K562 (cell line): ENCODE results near the gene NUBPL. TPM values are rescaled to one million over a fixed set of nuclear protein-coding genes. Genes with fewer than 3 reads are reported as not detected.

Experiments used
- ATAC-seq: fragments of 200-7000 bp; cut with Tn5 transposase; 3 replicates; pipeline ENCODE4 v1.9.1; 2020; ENCODE audit warnings: moderate library complexity
- BruUV-seq: library from RNA; stranded (reverse); fragments of 400-500 nt; replicated peaks from 2 replicates; lab custom pipeline; 2021; lab: Mats Ljungman, UMichigan
- CTCF ChIA-PET: fragments of 300-600 bp; formaldehyde crosslinking; extraction: SDS; loops from one replicate; lab custom pipeline; 2021; ENCODE audit warnings: low intra/inter-chr PET ratio; lab: Yijun Ruan, JAX
- POLR2A ChIA-PET: fragments of 300-600, 350-650 bp; sonication (Branson Sonifier 250); formaldehyde crosslinking; extraction: SDS; loops from one replicate; lab custom pipeline; 2021; ENCODE audit warnings: antibody characterized with exemption, inconsistent platforms; lab: Yijun Ruan, JAX
- DNase-seq, 4 experiments: peaks; one replicate each; pipeline versions ENCODE4 v3.0.0 to v3.0.0-alpha.2; 2011 to 2018; ENCODE audit warnings: low spot score in 3 of 4, mixed read lengths in 3 of 4; ENCODE audit errors: extremely low read depth in 1 of 4
- FAIRE-seq: peaks from 2 replicates; lab custom pipeline; 2011; peaks lifted over from hg19 to GRCh38; lab: Jason Lieb, UNC
- H2AFZ ChIP-seq: 2 replicates; pipeline ENCODE4 v1.6.0; 2011; ENCODE audit warnings: low read depth, low read length, control low read depth, inconsistent platforms
- H3K27ac ChIP-seq: fragments of 200-600 bp; 3 replicates; pipeline ENCODE4 v1.8.0; 2011; ENCODE audit warnings: low read depth, mild to moderate bottlenecking, control low read depth, inconsistent platforms, low read length, moderate library complexity, mixed read lengths; ENCODE audit errors: extremely low read depth
- H3K27me3 ChIP-seq, 2 experiments: fragments of 300-600 bp in 1 of 2; 2 replicates in 1 of 2; 3 replicates in 1 of 2; pipeline versions ENCODE4 v1.6.0 to v1.8.0; 2011; ENCODE audit warnings: inconsistent platforms in 2 of 2, low read length in 2 of 2, mild to moderate bottlenecking in 1 of 2, mixed read lengths in 1 of 2, moderate library complexity in 1 of 2; ENCODE audit not compliant: control insufficient read depth in 2 of 2, insufficient read depth in 2 of 2
- H3K36me3 ChIP-seq: fragments of 300-600 bp; 3 replicates; pipeline ENCODE4 v1.8.0; 2011; ENCODE audit warnings: mild to moderate bottlenecking, low read length, inconsistent platforms; ENCODE audit not compliant: control insufficient read depth, insufficient read depth
- H3K4me1 ChIP-seq, 2 experiments: fragments of 200-600 bp in 1 of 2; replicated peaks in 1 of 2; 2 replicates in 1 of 2; 3 replicates in 1 of 2; pipeline versions ENCODE4 v1.5.1 to v1.8.0; 2011; ENCODE audit warnings: inconsistent platforms in 2 of 2, low read length in 2 of 2, mild to moderate bottlenecking in 1 of 2, mixed read lengths in 1 of 2, moderate library complexity in 1 of 2; ENCODE audit not compliant: control insufficient read depth in 2 of 2, insufficient read depth in 2 of 2
- H3K4me2 ChIP-seq: 2 replicates; pipeline ENCODE4 v1.6.1; 2011; ENCODE audit warnings: low read length, control low read depth, inconsistent platforms, mixed read lengths; ENCODE audit not compliant: insufficient read depth
- H3K4me3 ChIP-seq: fragments of 200-600 bp; sonication (generic), shearing (Covaris generic); 2 replicates; pipeline ENCODE4 v1.5.1; 2016; ENCODE audit warnings: control low read depth, inconsistent platforms
- H3K79me2 ChIP-seq: fragments of 200-600 bp; 3 replicates; pipeline ENCODE4 v1.8.0; 2011; ENCODE audit warnings: low read length, inconsistent platforms; ENCODE audit not compliant: control insufficient read depth, insufficient read depth
- H3K9ac ChIP-seq, 2 experiments: 2 replicates each; pipeline versions ENCODE4 v1.6.0 to v1.6.1; 2011; ENCODE audit warnings: low read depth in 2 of 2, low read length in 2 of 2, control low read depth in 1 of 2, inconsistent platforms in 1 of 2, mild to moderate bottlenecking in 1 of 2, mixed read lengths in 1 of 2; ENCODE audit not compliant: insufficient read depth in 1 of 2
- H3K9me1 ChIP-seq: one replicate; pipeline ENCODE4 v1.6.0; 2011; ENCODE audit warnings: inconsistent platforms, mild to moderate bottlenecking, low read length, moderate library complexity; ENCODE audit not compliant: control insufficient read depth, insufficient read depth
- H3K9me3 ChIP-seq: replicated peaks from 2 replicates; pipeline ENCODE4 v1.5.1; 2011; ENCODE audit warnings: low read depth, low read length, inconsistent platforms; ENCODE audit not compliant: control insufficient read depth, insufficient read depth
- H4K20me1 ChIP-seq: replicated peaks from 2 replicates; pipeline ENCODE4 v1.6.1; 2011; ENCODE audit warnings: low read length, inconsistent platforms, mixed read lengths; ENCODE audit not compliant: control insufficient read depth, insufficient read depth
- CBFA2T2 ChIP-seq: fragments of 450-650 bp; conservative IDR thresholded peaks from 2 replicates; pipeline ENCODE4 v1.6.1; 2017; ENCODE audit warnings: mild to moderate bottlenecking
- EGR1 ChIP-seq: fragments of 450-650 bp; conservative IDR thresholded peaks from 2 replicates; pipeline ENCODE4 v1.6.1; 2017; ENCODE audit warnings: mild to moderate bottlenecking
- FOXK2 ChIP-seq, 2 experiments: fragments of 450-650 bp; IDR thresholded peaks in 1 of 2; conservative IDR thresholded peaks in 1 of 2; 2 replicates each; pipeline ENCODE4 v1.6.1; 2016; ENCODE audit warnings: low read depth in 2 of 2, mild to moderate bottlenecking in 1 of 2
- L3MBTL2 ChIP-seq: fragments of 450-650 bp; IDR thresholded peaks from 2 replicates; pipeline ENCODE4 v1.6.1; 2016; ENCODE audit warnings: mild to moderate bottlenecking, moderate library complexity
- NCOR1 ChIP-seq: fragments of 450-650 bp; IDR thresholded peaks from 2 replicates; pipeline ENCODE4 v1.6.1; 2016; ENCODE audit warnings: mild to moderate bottlenecking, moderate library complexity
- PRMT5 ChIP-seq: sonication (generic); formaldehyde crosslinking; IDR thresholded peaks from 2 replicates; pipeline ENCODE4 v1.5.0; 2020; ENCODE audit warnings: missing genetic modification reagents
- PTRF ChIP-seq: fragments of 450-650 bp; IDR thresholded peaks from 2 replicates; pipeline ENCODE4 v1.6.1; 2016; ENCODE audit warnings: mild to moderate bottlenecking, missing genetic modification characterization, missing compliant biosample characterization
- RAD21 ChIP-seq, 2 experiments: fragments of 250-450 bp in 1 of 2; fragments of 450-650 bp in 1 of 2; sonication (Bioruptor Pico) in 1 of 2; formaldehyde crosslinking in 1 of 2; IDR thresholded peaks in 1 of 2; conservative IDR thresholded peaks in 1 of 2; 2 replicates each; pipeline versions ENCODE4 v1.4.0 to v1.8.0; 2020 to 2022; ENCODE audit warnings: mild to moderate bottlenecking in 2 of 2, moderate library complexity in 1 of 2
- RFX5 ChIP-seq: IDR thresholded peaks from 2 replicates; pipeline ENCODE4 v1.6.1; 2011; ENCODE audit warnings: low read depth, mild to moderate bottlenecking, improper control_type of control experiment, low read length
- SMARCE1 ChIP-seq: fragments of 450-650 bp; IDR thresholded peaks from 2 replicates; pipeline ENCODE4 v1.7.1; 2016; ENCODE audit warnings: mild to moderate bottlenecking
- ZNF146 ChIP-seq: IDR thresholded peaks from one replicate; pipeline ENCODE4 v1.6.1; 2018; ENCODE audit warnings: missing compliant biosample characterization; ENCODE audit not compliant: unreplicated experiment
- WGBS: fragments of 100-300 bp; shearing (Covaris generic); methylation state at CpG from one replicate; pipeline ENCODE4 v1.1.6; 2016; ENCODE audit warnings: low coverage, mixed read lengths; ENCODE audit not compliant: insufficient coverage; ENCODE audit errors: missing lambda C conversion rate; 5-methylcytosine and 5-hydroxymethylcytosine counted together
- in situ Hi-C: fragments of 300-500 bp; cut with MboI; formaldehyde crosslinking; loops from 4 replicates; pipeline ENCODE4 v1.15.0; 2018; ENCODE audit warnings: inconsistent platforms, mixed read lengths
- intact Hi-C: fragments of 100-400 bp; cut with micrococcal nuclease; formaldehyde crosslinking; loops from 2 replicates; pipeline ENCODE4 v1.14.2; 2022
- polyA plus RNA-seq, 8 experiments: library from polyadenylated mRNA; depleted of rRNA in 4 of 8; stranded (reverse) in 5 of 8; unstranded in 3 of 8; fragments of >200 nt; fragmentation: Nextera tagmentation in 2 of 8; fragmentation: Illumina TruSeq in 1 of 8; extraction: Ambion mirVana in 2 of 8; extraction: Trizol in 1 of 8; gene quantifications; 2 replicates each; pipeline versions ENCODE4 v1.2.1 to v1.2.3, GENCODE V29; 2011 to 2014; ENCODE audit warnings: inconsistent platforms in 1 of 8, missing spikeins in 1 of 8
- total RNA-seq, 7 experiments: library from RNA; depleted of rRNA in 6 of 7; stranded (reverse); fragments of >200 nt in 6 of 7; fragmentation: Illumina TruSeq in 2 of 7; extraction: Trizol in 2 of 7; gene quantifications; 2 replicates each; pipeline versions ENCODE4 v1.2.1 to v1.2.3, GENCODE V29; 2011 to 2021; ENCODE audit warnings: low replicate concordance in 1 of 7
- TF ChIP-seq, protein P1 (sequence below): fragments of 450-650 bp; IDR thresholded peaks from 2 replicates; pipeline ENCODE4 v1.6.1; 2018; ENCODE audit not compliant: partially characterized antibody
- TF ChIP-seq, protein P2 (sequence below), 2 experiments: fragments of 450-650 bp in 1 of 2; sonication (generic) in 1 of 2; formaldehyde crosslinking in 1 of 2; IDR thresholded peaks in 1 of 2; conservative IDR thresholded peaks in 1 of 2; 2 replicates each; pipeline versions ENCODE4 v1.6.1 to v1.8.1; 2016 to 2023; ENCODE audit warnings: mild to moderate bottlenecking in 2 of 2, moderate library complexity in 2 of 2, inconsistent platforms in 1 of 2, missing genetic modification reagents in 1 of 2
- TF ChIP-seq, protein P3 (sequence below), 2 experiments: fragments of 450-650 bp; IDR thresholded peaks; 2 replicates each; pipeline ENCODE4 v1.6.1; 2018; ENCODE audit warnings: mild to moderate bottlenecking in 2 of 2, low read depth in 1 of 2; ENCODE audit not compliant: partially characterized antibody in 2 of 2

NUBPL gene
- total and polyA plus RNA-seq, 9 of the 15 experiments (the other 6 are each of a cell fraction or from before 2014, with no cell fraction given): 3.2 to 8.7 (median 6.1) TPM

DNA sequence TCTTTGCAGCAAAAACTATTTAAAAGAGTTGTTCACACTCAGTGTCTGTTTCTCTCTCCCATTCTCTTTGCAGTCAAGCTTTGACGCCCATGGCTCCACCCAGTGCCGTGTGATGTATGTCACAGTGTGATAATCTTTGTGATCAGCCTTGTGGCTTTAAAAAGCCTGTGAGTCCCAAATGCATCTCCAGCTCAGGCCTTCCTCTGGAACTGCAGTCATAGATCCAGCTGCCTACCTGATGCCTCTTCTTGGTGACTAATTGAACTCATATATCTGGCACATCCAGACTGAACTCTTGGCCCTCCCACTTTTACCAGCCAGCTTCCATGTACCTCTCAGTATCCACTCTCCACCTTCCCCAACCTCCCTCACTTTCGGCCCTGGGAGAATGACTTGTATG lies 333.1 kb downstream of the NUBPL start:
- CTCF ChIA-PET: no interaction called here
- H3K4me1 ChIP-seq: peaks cover 12 to 23% of the 10 kb centered on the region in 2 experiments; a peak in 4 of 5 replicates
- in situ Hi-C loops: no loop called here
- H3K9me3 ChIP-seq: no peaks in the 10 kb centered on the region
- intact Hi-C loops: no loop called here
- no peaks in the 10 kb centered on the region for H3K36me3 ChIP-seq
- H3K27ac ChIP-seq: peak overlapping the region; percentile 67
- peak overlapping the region; percentile 69 for H3K4me2 ChIP-seq
- H3K9me1 ChIP-seq: no peaks in the 10 kb centered on the region
- FAIRE-seq: peak; percentile 96
- H2AFZ ChIP-seq: peak overlapping the region; percentile 81
- BruUV-seq: no TSS peak
- H3K27me3 ChIP-seq: no peaks in the 10 kb centered on the region
- no peaks in the 10 kb centered on the region for H3K79me2 ChIP-seq
- WGBS: 0% methylated on average over 3 of the region's 3 CpGs
- H3K4me3 ChIP-seq: no peak overlapping the region
- ATAC-seq: peak; percentile 97
- no peaks in the 10 kb centered on the region for H4K20me1 ChIP-seq
- peak overlapping the region in 1 of 2 experiments; percentile 24; a peak in 1 of 4 replicates for H3K9ac ChIP-seq
- DNase-seq: peak; percentile 14 to 82 (median 33)
- POLR2A ChIA-PET: no interaction called here
- TF ChIP-seq RAD21 (CRISPR knock-in tag; conservative IDR thresholded peaks at IDR 0.05 in 1 of 2, IDR thresholded peaks at IDR 0.05 in 1 of 2) (no peak), RFX5 (no peak), ZNF146 (no peak), NCOR1 (peak; percentile 45; the same call in 1 of the 2 replicates), L3MBTL2 (peak; percentile 46), PTRF (no peak), SMARCE1 (0 out of 2 replicates have a peak, but pooled peaks have one; percentile 62), PRMT5 (CRISPR knock-in tag) (no peak), FOXK2 (conservative IDR thresholded peaks at IDR 0.05 in 1 of 2, IDR thresholded peaks at IDR 0.05 in 1 of 2; ENCODE audit: low read depth in 2 of 2) (no peak), EGR1 (no peak), CBFA2T2 (peak; percentile 69)
- TF ChIP-seq, protein P1, sequence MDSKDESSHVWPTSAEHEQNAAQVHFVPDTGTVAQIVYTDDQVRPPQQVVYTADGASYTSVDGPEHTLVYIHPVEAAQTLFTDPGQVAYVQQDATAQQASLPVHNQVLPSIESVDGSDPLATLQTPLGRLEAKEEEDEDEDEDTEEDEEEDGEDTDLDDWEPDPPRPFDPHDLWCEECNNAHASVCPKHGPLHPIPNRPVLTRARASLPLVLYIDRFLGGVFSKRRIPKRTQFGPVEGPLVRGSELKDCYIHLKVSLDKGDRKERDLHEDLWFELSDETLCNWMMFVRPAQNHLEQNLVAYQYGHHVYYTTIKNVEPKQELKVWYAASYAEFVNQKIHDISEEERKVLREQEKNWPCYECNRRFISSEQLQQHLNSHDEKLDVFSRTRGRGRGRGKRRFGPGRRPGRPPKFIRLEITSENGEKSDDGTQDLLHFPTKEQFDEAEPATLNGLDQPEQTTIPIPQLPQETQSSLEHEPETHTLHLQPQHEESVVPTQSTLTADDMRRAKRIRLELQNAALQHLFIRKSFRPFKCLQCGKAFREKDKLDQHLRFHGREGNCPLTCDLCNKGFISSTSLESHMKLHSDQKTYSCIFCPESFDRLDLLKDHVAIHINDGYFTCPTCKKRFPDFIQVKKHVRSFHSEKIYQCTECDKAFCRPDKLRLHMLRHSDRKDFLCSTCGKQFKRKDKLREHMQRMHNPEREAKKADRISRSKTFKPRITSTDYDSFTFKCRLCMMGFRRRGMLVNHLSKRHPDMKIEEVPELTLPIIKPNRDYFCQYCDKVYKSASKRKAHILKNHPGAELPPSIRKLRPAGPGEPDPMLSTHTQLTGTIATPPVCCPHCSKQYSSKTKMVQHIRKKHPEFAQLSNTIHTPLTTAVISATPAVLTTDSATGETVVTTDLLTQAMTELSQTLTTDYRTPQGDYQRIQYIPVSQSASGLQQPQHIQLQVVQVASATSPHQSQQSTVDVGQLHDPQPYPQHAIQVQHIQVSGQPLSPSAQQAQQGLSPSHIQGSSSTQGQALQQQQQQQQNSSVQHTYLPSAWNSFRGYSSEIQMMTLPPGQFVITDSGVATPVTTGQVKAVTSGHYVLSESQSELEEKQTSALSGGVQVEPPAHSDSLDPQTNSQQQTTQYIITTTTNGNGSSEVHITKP: no peak
- TF ChIP-seq, protein P2, sequence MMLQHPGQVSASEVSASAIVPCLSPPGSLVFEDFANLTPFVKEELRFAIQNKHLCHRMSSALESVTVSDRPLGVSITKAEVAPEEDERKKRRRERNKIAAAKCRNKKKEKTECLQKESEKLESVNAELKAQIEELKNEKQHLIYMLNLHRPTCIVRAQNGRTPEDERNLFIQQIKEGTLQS (IDR thresholded peaks at IDR 0.05): 0 out of 2 replicates have a peak, but pooled peaks have one; percentile 29
- TF ChIP-seq, protein P2 (CRISPR knock-in tag; conservative IDR thresholded peaks at IDR 0.05): no peak
- TF ChIP-seq, protein P3, sequence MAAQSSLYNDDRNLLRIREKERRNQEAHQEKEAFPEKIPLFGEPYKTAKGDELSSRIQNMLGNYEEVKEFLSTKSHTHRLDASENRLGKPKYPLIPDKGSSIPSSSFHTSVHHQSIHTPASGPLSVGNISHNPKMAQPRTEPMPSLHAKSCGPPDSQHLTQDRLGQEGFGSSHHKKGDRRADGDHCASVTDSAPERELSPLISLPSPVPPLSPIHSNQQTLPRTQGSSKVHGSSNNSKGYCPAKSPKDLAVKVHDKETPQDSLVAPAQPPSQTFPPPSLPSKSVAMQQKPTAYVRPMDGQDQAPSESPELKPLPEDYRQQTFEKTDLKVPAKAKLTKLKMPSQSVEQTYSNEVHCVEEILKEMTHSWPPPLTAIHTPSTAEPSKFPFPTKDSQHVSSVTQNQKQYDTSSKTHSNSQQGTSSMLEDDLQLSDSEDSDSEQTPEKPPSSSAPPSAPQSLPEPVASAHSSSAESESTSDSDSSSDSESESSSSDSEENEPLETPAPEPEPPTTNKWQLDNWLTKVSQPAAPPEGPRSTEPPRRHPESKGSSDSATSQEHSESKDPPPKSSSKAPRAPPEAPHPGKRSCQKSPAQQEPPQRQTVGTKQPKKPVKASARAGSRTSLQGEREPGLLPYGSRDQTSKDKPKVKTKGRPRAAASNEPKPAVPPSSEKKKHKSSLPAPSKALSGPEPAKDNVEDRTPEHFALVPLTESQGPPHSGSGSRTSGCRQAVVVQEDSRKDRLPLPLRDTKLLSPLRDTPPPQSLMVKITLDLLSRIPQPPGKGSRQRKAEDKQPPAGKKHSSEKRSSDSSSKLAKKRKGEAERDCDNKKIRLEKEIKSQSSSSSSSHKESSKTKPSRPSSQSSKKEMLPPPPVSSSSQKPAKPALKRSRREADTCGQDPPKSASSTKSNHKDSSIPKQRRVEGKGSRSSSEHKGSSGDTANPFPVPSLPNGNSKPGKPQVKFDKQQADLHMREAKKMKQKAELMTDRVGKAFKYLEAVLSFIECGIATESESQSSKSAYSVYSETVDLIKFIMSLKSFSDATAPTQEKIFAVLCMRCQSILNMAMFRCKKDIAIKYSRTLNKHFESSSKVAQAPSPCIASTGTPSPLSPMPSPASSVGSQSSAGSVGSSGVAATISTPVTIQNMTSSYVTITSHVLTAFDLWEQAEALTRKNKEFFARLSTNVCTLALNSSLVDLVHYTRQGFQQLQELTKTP (IDR thresholded peaks at IDR 0.05; ENCODE audit: low read depth in 1 of 2, partially characterized antibody in 2 of 2): no peak
